Ishikawa (cell line): ENCODE measurements around the gene UNC5C.

ENCODE experiments used
- CEBPB ChIP-seq: IDR thresholded peaks from 2 replicates; pipeline ENCODE4 v1.6.1; 2012
- CREB1 ChIP-seq: IDR thresholded peaks from 2 replicates; pipeline ENCODE4 v1.6.1; 2012; ENCODE audit warnings: low read depth
- EGR1 ChIP-seq: IDR thresholded peaks from 2 replicates; pipeline ENCODE4 v1.6.1; 2012
- EP300 ChIP-seq: IDR thresholded peaks from 2 replicates; pipeline ENCODE4 v1.6.1; 2012; ENCODE audit warnings: borderline replicate concordance
- FOXM1 ChIP-seq: IDR thresholded peaks from 2 replicates; pipeline ENCODE4 v1.6.1; 2012; ENCODE audit warnings: low read depth, borderline replicate concordance
- MAX ChIP-seq: IDR thresholded peaks from 2 replicates; pipeline ENCODE4 v1.6.1; 2012
- NFIC ChIP-seq: IDR thresholded peaks from 2 replicates; pipeline ENCODE4 v1.6.1; 2012
- RAD21 ChIP-seq: IDR thresholded peaks from 2 replicates; pipeline ENCODE4 v1.6.1; 2012; ENCODE audit warnings: low read depth
- REST ChIP-seq: IDR thresholded peaks from 2 replicates; pipeline ENCODE4 v1.6.1; 2012; ENCODE audit warnings: low read depth, mild to moderate bottlenecking
- TAF1 ChIP-seq: IDR thresholded peaks from 2 replicates; pipeline ENCODE4 v1.6.1; 2012; ENCODE audit warnings: low read depth, mild to moderate bottlenecking
- TCF12 ChIP-seq: IDR thresholded peaks from 2 replicates; pipeline ENCODE4 v1.6.1; 2012; ENCODE audit warnings: low read depth
- TEAD4 ChIP-seq: IDR thresholded peaks from 2 replicates; pipeline ENCODE4 v1.6.1; 2012
- USF1 ChIP-seq: IDR thresholded peaks from 2 replicates; pipeline ENCODE4 v1.6.1; 2012
- YY1 ChIP-seq: IDR thresholded peaks from 2 replicates; pipeline ENCODE4 v1.6.1; 2012; ENCODE audit warnings: low read depth
- ZBTB7A ChIP-seq: IDR thresholded peaks from 2 replicates; pipeline ENCODE4 v1.6.1; 2012; ENCODE audit warnings: low read depth

UNC5C gene

GRCh38 chr4:95428291-95429070 lies 120.3 kb downstream of the UNC5C start:
- TF ChIP-seq MAX (no peak), NFIC (no peak), RAD21 (no peak), USF1 (no peak), FOXM1 (no peak)

- TF ChIP-seq NFIC (no peak), REST (no peak), EP300 (no peak), EGR1 (no peak), YY1 (no peak), ZBTB7A (no peak), FOXM1 (no peak), RAD21 (no peak), CEBPB (no peak), USF1 (no peak), TAF1 (no peak), MAX (no peak), CREB1 (no peak), TEAD4 (no peak)
These were observed 122.3 kb downstream of the UNC5C start for GRCh38 chr4:95426455-95426854.

- TF ChIP-seq RAD21 (no peak), EGR1 (no peak), FOXM1 (no peak), TEAD4 (no peak), TCF12 (no peak), REST (no peak), USF1 (no peak), ZBTB7A (no peak), MAX (no peak), EP300 (no peak), NFIC (no peak), CEBPB (no peak), YY1 (no peak), CREB1 (no peak), TAF1 (no peak)
These were observed 126.3 kb downstream of the UNC5C start for GRCh38 chr4:95422436-95422835.

GRCh38 chr4:95421869-95422268 lies 126.9 kb downstream of the UNC5C start:
- TF ChIP-seq NFIC (no peak), CEBPB (no peak), RAD21 (no peak), TCF12 (no peak), REST (no peak), FOXM1 (no peak), YY1 (no peak), MAX (no peak), EP300 (no peak), TAF1 (no peak), USF1 (no peak), EGR1 (no peak), TEAD4 (no peak), CREB1 (no peak), ZBTB7A (no peak)
